DMS 273 treated with DMSO at 0.1 percent for 48 hours (cell line): ENCODE data around the gene SPINK1.
"Not testable (repeated sequence)": the region's sequence is repeated elsewhere in the genome, so short reads cannot be mapped to it uniquely, and the experiment has no call there.

Source experiments
- DNase-seq: peaks from one replicate; lab custom pipeline; 2025; lab: John Stamatoyannopoulos, UW

The SPINK1 gene, protein sequence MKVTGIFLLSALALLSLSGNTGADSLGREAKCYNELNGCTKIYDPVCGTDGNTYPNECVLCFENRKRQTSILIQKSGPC

GRCh38 chr5:147831465-147831864 is at the start of gene SPINK1:
Gene SPINK1 (minus strand): TSS chr5:147831671. CDS start chr5:147831577, 94 bp downstream.
- DNase-seq = no peak

DNA sequence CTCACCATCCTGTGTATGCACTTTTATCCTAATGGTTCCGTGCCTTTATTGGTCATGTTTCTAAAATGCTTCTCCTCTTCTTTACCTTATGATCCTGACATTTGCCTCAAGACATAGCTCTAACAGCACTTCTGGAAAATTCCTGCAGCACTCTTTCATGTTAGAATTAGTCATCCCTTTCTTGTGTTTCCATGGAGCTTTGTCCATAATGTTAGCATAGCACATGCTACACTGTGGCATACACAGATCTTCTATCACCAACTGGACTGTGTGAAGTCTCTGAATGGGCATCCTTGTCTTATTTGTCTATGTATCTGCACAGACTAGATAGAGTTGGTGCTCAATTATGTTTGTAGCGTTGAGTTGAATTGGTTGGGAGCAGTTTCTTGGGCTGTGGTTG is 49.0 kb upstream of the SPINK1 start:
- no peak for DNase-seq

- DNase-seq = no peak
Observed at GRCh38 chr5:147879784-147880183, 48.3 kb upstream of the SPINK1 start.

GRCh38 chr5:147878066-147878759 is 46.7 kb upstream of the SPINK1 start, which contains the start of gene SCGB3A2:
Gene SCGB3A2 (plus strand): TSS chr5:147878711. CDS start chr5:147878804, 93 bp downstream.
- no peak for DNase-seq

GRCh38 chr5:147876626-147877025 is 45.2 kb upstream of the SPINK1 start:
- no peak for DNase-seq

GRCh38 chr5:147876141-147876540 is 44.7 kb upstream of the SPINK1 start:
- no peak for DNase-seq

DNA sequence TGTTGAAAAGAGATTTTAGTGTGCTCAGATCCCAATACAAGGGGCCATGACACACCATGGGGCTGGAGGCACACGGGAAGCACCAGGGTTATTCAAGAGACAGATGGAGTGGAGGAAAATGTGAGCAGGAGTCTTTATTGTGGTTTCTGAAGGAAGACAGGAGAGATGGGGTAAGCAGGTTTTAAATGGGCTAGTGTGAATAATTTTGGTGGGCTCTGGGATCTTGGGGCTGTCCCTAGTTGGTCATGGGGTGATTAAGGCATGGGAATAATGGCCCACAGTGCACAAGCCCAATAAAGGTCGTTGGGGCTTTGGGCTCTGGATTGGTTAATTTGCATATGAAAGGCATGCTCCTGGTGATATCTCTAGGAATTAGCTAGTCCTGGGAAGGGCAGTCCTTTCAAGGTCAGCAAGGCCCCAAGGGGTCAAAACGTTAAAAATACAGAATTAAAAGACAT is 43.5 kb upstream of the SPINK1 start:
- no peak for DNase-seq

- not testable (repeated sequence) for DNase-seq
Observed at GRCh38 chr5:147874118-147874875, 42.8 kb upstream of the SPINK1 start.

DNA sequence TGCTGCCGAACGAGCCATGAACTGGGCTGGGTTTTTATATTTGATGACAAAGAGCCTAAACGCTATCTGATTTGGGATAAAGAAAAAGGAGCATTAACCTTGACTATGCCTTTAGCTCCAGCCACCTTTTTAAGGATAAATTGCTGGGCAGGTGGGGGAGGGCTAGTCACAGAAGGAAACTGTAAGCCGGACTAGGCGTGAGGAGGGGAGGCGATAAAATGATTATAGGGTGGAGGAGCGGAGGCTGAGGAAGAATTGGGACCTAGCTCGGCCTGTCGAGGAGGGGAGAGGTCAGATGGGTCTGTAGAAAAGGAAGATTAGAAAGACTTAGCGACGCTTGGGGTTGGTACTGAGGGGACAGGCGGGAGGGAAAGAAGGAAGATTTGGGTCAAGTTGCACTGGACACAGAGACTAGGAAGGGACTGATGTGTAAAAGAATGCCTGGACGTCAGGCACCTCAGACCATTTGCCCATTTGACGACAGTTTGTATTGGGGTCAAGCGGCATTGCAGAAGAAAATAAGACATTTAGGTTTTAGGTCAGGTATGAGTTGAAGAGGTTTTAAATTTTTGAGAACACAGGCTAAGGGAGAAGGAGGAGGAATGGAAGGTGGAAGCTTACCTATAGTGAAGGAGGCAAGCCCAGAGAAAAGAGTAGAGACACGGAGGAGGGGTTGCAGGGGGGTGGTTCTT is 41.4 kb upstream of the SPINK1 start:
- DNase-seq = not testable (repeated sequence)

DNA sequence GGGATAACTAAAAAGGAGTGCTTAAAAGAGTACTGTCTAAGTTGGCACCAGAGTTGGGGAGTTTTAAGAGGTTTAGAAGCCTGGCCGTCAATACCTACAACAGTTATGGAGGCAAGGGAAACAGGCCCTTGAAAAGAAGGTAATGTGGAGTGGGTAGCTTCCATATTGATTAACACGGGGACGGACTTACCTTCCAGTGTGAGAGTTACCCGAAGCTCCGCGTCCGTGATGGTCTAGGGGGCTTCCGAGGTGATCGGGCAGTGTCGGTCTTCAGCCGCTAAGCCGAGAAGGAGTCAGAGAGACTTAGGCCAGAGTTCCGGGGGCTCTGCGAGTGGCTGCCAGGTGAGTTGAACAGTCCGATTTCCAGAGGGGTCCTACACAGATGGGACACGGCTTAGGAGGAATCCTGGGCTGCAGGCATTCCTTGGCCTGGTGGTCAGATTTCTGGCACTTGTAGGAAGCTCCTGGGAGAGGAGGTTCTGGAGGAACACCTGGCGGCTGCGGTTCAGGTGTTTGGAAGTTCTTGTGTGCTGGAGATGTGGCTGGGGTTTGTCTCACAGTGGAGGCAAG is 40.6 kb upstream of the SPINK1 start:
- not testable (repeated sequence) for DNase-seq

DNA sequence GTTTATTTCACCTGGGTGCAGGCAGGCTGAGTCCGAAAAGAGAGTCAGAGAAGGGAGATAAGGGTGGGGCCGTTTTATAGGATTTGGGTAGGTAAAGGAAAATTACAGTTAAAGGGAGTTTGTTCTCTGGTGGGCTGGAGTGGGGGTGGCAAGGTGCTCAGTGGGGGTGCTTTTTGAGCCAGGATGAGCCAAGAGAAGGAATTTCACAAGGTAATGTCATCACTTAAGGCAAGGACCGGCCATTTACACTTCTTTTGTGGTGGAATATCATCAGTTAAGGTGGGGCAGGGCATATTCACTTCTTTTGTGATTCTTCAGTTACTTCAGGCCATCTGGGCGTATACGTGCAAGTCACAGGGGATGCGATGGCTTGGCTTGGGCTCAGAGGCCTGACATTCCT is 38.4 kb upstream of the SPINK1 start:
- not testable (repeated sequence) for DNase-seq

DNA sequence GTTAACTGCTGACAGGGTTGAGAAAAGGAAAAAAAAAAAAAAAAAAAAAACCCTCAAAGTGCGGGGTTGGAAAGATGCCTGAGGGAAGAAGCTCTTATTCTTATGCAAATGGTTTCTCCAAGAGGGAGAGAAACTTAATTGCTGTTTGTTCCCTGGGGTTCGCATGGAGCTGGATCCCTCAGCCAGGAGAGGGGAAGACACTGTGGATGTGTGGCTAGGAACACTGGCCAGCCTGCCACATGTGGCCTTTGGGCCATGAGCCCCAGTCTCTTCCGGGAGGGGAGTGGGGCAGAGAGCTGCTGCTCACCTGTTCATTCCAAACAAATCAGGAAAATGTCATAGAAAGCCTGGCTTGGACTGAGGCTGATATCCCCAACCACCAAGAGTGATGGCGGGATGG is 37.6 kb upstream of the SPINK1 start:
- no peak for DNase-seq

DNA sequence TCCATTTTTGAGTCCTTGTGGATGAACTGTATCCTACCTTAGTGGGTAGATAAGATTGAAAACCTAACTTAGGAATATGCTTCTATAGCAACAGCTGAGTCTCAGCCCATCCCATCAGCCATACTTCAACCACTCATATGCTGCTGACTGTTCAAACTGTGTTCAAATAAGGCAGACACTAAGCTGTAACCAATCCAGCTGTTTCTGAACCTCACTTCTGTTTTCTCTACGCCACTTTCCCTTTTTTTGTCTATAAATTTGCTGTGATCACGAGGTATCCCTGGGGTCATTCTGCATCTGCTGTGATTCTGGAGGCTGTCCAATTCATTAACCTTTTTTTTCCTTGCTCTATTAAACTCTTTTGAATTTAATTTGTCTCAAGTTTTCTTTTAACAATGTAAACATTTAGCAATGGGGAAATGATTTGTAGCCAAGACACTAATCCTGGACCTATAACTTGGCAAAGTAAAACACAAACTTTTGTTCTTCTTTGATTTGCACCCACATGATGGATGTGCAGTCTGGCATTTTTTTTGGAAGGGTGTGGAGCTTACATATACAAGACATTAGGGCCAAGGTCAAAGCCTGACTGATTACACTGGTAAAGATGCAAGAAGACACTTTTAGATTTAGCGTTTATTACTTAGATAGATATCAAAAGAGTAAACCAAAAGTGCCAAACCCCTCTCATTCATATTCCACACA is 32.1 kb upstream of the SPINK1 start:
- DNase-seq = no peak

DNA sequence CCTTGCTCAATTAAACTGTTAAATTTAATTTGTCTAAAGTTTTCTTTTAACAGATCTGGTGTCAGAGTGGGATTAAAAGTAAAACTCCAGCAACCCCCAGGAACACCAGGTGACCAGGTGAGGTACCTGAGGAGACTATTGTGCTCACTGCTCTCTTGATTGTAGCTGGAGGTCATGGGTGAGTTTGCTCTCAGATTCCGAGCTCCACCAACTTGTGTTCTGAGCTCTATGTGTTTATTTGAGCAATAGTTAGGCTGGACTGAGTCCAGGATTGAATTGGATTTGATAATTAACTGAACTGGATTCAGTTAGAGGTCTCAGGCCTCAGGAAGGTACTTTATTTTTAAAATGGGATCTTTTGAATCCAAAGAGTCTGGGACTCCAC is 29.2 kb upstream of the SPINK1 start:
- DNase-seq = no peak

- no peak for DNase-seq
Observed at GRCh38 chr5:147859962-147860640, 28.6 kb upstream of the SPINK1 start.

DNA sequence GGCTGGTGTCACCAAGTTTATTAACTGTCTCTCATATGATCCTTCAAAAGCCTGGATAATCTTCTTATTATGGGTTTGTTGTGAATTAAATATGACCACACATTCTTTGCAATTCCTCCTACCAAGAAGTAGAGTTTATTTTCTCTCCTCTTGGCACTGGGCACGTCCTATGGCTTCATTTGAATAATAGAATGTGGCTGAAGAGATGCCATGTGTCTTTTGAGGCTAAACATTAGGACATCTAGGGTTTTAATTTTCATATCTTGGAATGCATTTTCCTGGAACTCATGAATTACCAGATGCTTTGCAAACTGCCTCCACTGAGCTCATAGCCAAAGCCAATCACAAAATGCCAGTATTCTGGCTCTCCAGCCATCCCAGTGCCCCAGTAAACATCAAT is 27.1 kb upstream of the SPINK1 start:
- no peak for DNase-seq

DNA sequence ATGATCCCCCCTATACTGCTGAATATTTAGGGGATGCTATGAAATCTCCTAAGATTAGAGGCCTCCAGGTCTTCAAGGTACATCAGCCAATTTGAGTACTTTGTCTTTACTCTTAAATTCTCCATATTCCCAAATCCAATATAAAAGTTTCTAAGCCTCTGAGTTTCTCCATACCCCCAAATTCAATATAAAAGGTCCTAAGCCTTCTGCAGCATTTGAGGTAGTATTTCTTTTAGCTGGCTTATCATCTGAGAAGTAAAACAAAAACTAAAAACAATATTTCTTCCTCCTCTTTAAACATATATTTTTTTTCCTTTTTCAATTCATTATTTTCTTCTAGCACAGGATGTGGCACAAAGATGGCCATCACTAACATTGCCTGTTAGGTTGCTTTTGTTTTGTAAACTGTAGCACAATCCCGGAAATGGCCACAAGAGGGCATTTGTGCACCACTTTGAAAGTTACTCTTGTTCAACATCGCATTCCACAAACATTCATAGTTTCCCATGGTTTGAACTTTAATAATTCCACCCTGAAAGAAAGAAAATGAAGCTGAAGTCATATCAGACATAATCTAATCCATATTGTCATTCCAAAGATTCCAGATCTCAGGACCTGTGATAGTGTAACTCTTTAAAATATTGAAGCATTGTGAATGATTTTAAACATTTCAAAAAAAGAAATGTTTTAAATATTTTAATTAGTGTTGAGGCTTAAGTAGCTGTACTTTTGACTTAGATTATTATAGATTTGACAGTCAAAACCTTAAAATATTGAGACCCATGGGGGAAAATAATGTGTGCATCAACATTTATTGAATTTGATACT is 26.0 kb upstream of the SPINK1 start:
- DNase-seq = no peak

DNA sequence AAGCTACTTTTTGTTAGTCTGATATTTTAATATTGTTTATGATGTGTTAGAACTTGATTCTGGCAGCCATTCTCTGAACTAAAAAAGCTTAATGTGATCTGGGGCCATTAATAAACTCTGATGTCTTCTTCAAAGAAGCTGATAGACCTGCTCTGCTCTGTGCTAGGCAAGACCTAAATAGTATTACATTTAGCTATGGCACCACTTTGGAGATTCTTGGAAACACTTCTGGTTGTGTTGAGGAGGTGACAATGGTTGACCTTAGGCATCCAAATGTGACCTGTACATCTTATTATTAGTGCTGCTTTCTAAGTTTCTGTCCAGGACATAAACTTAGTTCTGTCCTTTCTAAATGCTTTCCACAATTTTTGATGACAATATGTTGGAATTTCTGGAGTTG is 25.3 kb upstream of the SPINK1 start:
- no peak for DNase-seq

- no peak for DNase-seq
Observed at GRCh38 chr5:147855774-147856069, 24.3 kb upstream of the SPINK1 start.
